ENCODE data around the gene TGFBI. TPM values are rescaled to one million over a fixed set of nuclear protein-coding genes. Genes with fewer than 3 reads are reported as not detected.

The TGFBI gene
- total RNA-seq, 1 donor from 2014 or later = 9.5 TPM

- Histone ChIP-seq H3K27me3 (no peaks in the 10 kb centered on the region), H4K20me1 (ENCODE audit: low read depth) (no peaks in the 10 kb centered on the region), H3K9ac (no peak overlapping the region), H3K4me1 (peaks cover 11% of the 10 kb centered on the region), H3K27ac (no peak overlapping the region), H3K36me3 (no peaks in the 10 kb centered on the region), H3K4me2 (no peak overlapping the region), H3K4me3 (no peak overlapping the region), H3K79me2 (ENCODE audit: low read depth) (no peaks in the 10 kb centered on the region), H3F3A (ENCODE audit: low read depth) (no peaks in the 10 kb centered on the region), H3K9me3 (ENCODE audit: low read depth) (no peaks in the 10 kb centered on the region), H2AFZ (replicated peaks) (peak overlapping the region; percentile 95)
- no peak for DNase-seq (ENCODE audit: low spot score)
- Mint-ChIP-seq H3K27me3 (ENCODE audit: insufficient read depth, low read depth) (peaks cover 7% of the 10 kb centered on the region), H3K4me3 (no peak overlapping the region), H3K36me3 (no peaks in the 10 kb centered on the region), H3K4me1 (peaks cover 38% of the 10 kb centered on the region), H3K9me3 (no peaks in the 10 kb centered on the region), H3K27ac (no peak overlapping the region)
- no peak for TF ChIP-seq CTCF (IDR thresholded peaks at IDR 0.05)
- no peak for TF ChIP-seq EZH2 (IDR thresholded peaks at IDR 0.05)
- TF ChIP-seq EZH2phosphoT487 (IDR thresholded peaks at IDR 0.05) = no peak
Observed at GRCh38 chr5:136057401-136058038, 28.7 kb downstream of the TGFBI start.

GRCh38 chr5:136058039-136058971, 29.5 kb downstream of the TGFBI start:
- Histone ChIP-seq H3K9me3 (ENCODE audit: low read depth) (no peaks in the 10 kb centered on the region), H3K9ac (no peak overlapping the region), H3K4me3 (no peak overlapping the region), H3F3A (ENCODE audit: low read depth) (no peaks in the 10 kb centered on the region), H3K79me2 (ENCODE audit: low read depth) (no peaks in the 10 kb centered on the region), H2AFZ (replicated peaks) (peak overlapping the region; percentile 95), H3K27me3 (no peaks in the 10 kb centered on the region), H3K27ac (no peak overlapping the region), H3K4me2 (no peak overlapping the region), H4K20me1 (ENCODE audit: low read depth) (no peaks in the 10 kb centered on the region), H3K4me1 (peaks cover 11% of the 10 kb centered on the region), H3K36me3 (no peaks in the 10 kb centered on the region)
- Mint-ChIP-seq H3K27ac (no peak overlapping the region), H3K27me3 (ENCODE audit: insufficient read depth, low read depth) (peaks cover 5% of the 10 kb centered on the region), H3K9me3 (no peaks in the 10 kb centered on the region), H3K4me3 (no peak overlapping the region), H3K4me1 (peaks cover 38% of the 10 kb centered on the region), H3K36me3 (no peaks in the 10 kb centered on the region)
- TF ChIP-seq EZH2phosphoT487 (IDR thresholded peaks at IDR 0.05) (no peak), CTCF (IDR thresholded peaks at IDR 0.05) (peak; percentile 62), EZH2 (IDR thresholded peaks at IDR 0.05) (no peak)
- DNase-seq (ENCODE audit: low spot score) = peak; percentile 36

GRCh38 chr5:136058972-136059354, 30.2 kb downstream of the TGFBI start:
- no peaks in the 10 kb centered on the region for H3K36me3 Mint-ChIP-seq
- no peak overlapping the region for H3K4me3 Mint-ChIP-seq
- H3K9me3 ChIP-seq (ENCODE audit: low read depth) = no peaks in the 10 kb centered on the region
- no peak overlapping the region for H3K4me3 ChIP-seq
- H3K27me3 ChIP-seq = no peaks in the 10 kb centered on the region
- peaks cover 5% of the 10 kb centered on the region for H3K27me3 Mint-ChIP-seq (ENCODE audit: insufficient read depth, low read depth)
- H3K9me3 Mint-ChIP-seq = no peaks in the 10 kb centered on the region
- H3F3A ChIP-seq (ENCODE audit: low read depth) = no peaks in the 10 kb centered on the region
- TF ChIP-seq CTCF (IDR thresholded peaks at IDR 0.05) (no peak), EZH2 (IDR thresholded peaks at IDR 0.05) (no peak), EZH2phosphoT487 (IDR thresholded peaks at IDR 0.05) (no peak)
- H3K9ac ChIP-seq = no peak overlapping the region
- no peaks in the 10 kb centered on the region for H3K79me2 ChIP-seq (ENCODE audit: low read depth)
- H3K4me2 ChIP-seq = no peak overlapping the region
- H3K4me1 ChIP-seq = peaks cover 11% of the 10 kb centered on the region
- no peak overlapping the region for H3K27ac ChIP-seq
- H3K36me3 ChIP-seq = no peaks in the 10 kb centered on the region
- H3K27ac Mint-ChIP-seq = no peak overlapping the region
- no peak overlapping the region for H2AFZ ChIP-seq (replicated peaks)
- no peak for DNase-seq (ENCODE audit: low spot score)
- peaks cover 33% of the 10 kb centered on the region for H3K4me1 Mint-ChIP-seq
- no peaks in the 10 kb centered on the region for H4K20me1 ChIP-seq (ENCODE audit: low read depth)
